Skeletal muscle satellite cell (primary cell): ENCODE measurements around the gene HTR4.

Experiments
- H3K27me3 ChIP-seq: 2 replicates; pipeline ENCODE4 v1.7.0; 2013; ENCODE audit warnings: low read length; ENCODE audit not compliant: control insufficient read depth, insufficient read depth
- H3K36me3 ChIP-seq: 2 replicates; pipeline ENCODE4 v1.7.0; 2013; ENCODE audit warnings: mild to moderate bottlenecking, control low read depth, low read length; ENCODE audit not compliant: insufficient read depth
- H3K4me1 ChIP-seq: 2 replicates; pipeline ENCODE4 v1.7.0; 2013; ENCODE audit warnings: low read length; ENCODE audit not compliant: control insufficient read depth, insufficient read depth
- H3K4me2 ChIP-seq: 2 replicates; pipeline ENCODE4 v1.7.0; 2013; ENCODE audit warnings: mild to moderate bottlenecking, low read length
- H3K4me3 ChIP-seq: 2 replicates; pipeline ENCODE4 v1.7.0; 2013; ENCODE audit warnings: low read length
- H3K9ac ChIP-seq: 2 replicates; pipeline ENCODE4 v1.7.0; 2013; ENCODE audit warnings: mild to moderate bottlenecking, low read depth, low read length, moderate library complexity
- H3K9me3 ChIP-seq: replicated peaks from 2 replicates; pipeline ENCODE4 v1.7.0; 2013; ENCODE audit warnings: mild to moderate bottlenecking, control low read depth, low read length

Gene HTR4

DNA sequence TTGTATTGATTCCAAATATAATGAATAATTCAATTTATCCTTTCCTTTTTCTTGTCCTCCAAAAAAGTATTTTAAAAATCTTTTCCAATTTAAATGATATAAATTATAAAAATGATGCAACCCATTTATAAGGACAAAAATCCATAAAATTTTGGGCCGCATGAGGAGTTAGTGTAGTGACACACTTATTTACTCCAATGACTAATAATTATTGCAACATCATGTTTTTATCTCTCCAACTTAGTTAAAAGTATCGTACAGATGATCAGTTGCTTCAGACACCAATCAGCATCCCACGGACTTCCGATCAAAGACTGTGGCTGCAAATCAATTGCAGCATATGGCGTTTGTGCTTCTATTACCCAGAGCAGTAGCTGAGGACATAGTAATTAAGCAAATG is 58.6 kb downstream of the HTR4 start:
- Histone ChIP-seq H3K27me3 (peaks cover 3% of the 10 kb centered on the region), H3K4me3 (no peak overlapping the region)

GRCh38 chr5:148586796-148587195 is 67.5 kb downstream of the HTR4 start:
- no peaks in the 10 kb centered on the region for H3K36me3 ChIP-seq
- H3K9ac ChIP-seq = no peak overlapping the region
- no peak overlapping the region for H3K4me2 ChIP-seq
- H3K4me3 ChIP-seq = no peak overlapping the region
- H3K9me3 ChIP-seq = no peaks in the 10 kb centered on the region
- H3K4me1 ChIP-seq = no peaks in the 10 kb centered on the region
- no peaks in the 10 kb centered on the region for H3K27me3 ChIP-seq

More for the DNA sequence above, 58.6 kb downstream of the HTR4 start:
- Histone ChIP-seq H3K9ac (no peak overlapping the region), H3K9me3 (no peaks in the 10 kb centered on the region), H3K36me3 (no peaks in the 10 kb centered on the region), H3K4me2 (no peak overlapping the region), H3K4me1 (no peaks in the 10 kb centered on the region)

DNA sequence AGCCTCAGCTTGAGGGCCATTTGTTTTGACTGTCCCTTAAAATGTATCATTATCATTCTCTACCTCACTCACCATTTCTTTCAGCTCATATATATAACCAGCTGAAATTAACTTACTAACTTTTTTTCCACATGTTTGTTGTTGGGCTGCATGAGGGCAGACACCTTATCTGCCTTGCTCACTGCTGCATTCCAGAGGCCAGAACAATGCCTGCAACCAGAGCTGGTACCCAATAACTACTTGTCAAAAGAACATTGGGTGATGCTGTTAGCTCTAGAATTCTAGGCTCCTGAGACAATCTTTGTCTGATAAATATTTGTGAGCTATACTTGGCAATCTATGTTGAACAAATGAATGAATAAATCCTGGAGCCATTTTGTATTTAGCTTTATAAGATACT is 68.3 kb downstream of the HTR4 start:
- H3K9ac ChIP-seq = no peak overlapping the region
- H3K4me3 ChIP-seq = no peak overlapping the region
- H3K4me2 ChIP-seq = no peak overlapping the region
- H3K9me3 ChIP-seq = no peaks in the 10 kb centered on the region
- no peaks in the 10 kb centered on the region for H3K27me3 ChIP-seq
- H3K36me3 ChIP-seq = no peaks in the 10 kb centered on the region
- H3K4me1 ChIP-seq = no peaks in the 10 kb centered on the region

DNA sequence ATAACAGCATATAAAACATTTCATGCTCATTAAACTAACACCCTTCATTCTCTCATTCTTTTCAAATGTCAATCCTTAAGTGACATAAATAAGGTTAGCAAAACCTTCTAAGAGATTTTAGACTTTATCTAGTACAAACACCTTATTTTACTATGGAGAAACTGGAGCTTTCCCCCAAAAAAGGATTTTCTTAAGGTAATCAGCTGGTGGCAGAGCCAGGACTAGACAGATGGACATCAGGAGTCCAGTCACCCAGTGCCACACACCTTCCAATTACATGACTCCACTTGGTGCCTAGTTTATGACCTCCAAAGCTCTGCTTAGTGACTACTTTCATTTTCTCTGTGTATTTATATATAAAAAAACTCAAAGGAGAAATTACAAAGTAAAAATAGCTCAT is 70.2 kb downstream of the HTR4 start:
- Histone ChIP-seq H3K4me3 (no peak overlapping the region), H3K36me3 (no peaks in the 10 kb centered on the region), H3K9me3 (no peaks in the 10 kb centered on the region), H3K9ac (no peak overlapping the region), H3K4me1 (no peaks in the 10 kb centered on the region), H3K4me2 (no peak overlapping the region), H3K27me3 (no peaks in the 10 kb centered on the region)

DNA sequence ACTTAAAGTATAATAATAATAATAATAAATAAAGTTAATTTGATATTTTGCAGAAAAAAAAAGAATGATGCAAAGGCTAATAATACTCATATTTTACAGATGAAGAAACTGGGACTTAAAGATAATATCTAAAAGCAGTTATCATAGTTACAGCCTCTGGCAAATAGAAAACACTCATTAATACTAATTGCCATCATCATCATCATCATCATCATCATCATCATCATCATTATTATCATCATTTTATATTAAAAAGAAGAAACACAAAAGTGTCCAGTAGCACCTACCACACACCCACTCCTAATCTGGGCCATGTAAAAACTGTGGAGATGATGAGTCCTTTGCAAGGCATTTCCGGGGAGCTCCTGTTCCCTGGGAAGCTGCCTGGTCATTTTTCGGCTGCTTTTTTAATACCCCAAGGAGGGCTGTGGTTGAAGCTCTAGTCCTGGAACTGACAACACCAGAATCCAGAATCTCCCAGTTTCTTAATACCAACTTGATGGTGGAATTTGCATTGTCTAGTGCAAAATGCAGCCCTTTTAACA is 70.8 kb downstream of the HTR4 start:
- Histone ChIP-seq H3K36me3 (no peaks in the 10 kb centered on the region), H3K9me3 (no peaks in the 10 kb centered on the region)

GRCh38 chr5:148574167-148574566 is 80.2 kb downstream of the HTR4 start:
- no peak overlapping the region for H3K4me3 ChIP-seq
- peaks cover 5% of the 10 kb centered on the region for H3K27me3 ChIP-seq
- H3K9me3 ChIP-seq = no peaks in the 10 kb centered on the region
- H3K4me2 ChIP-seq = no peak overlapping the region
- no peak overlapping the region for H3K9ac ChIP-seq
- H3K36me3 ChIP-seq = no peaks in the 10 kb centered on the region
- H3K4me1 ChIP-seq = no peaks in the 10 kb centered on the region

More for the DNA sequence above, 70.8 kb downstream of the HTR4 start:
- H3K4me1 ChIP-seq = no peaks in the 10 kb centered on the region
- no peak overlapping the region for H3K4me2 ChIP-seq
- no peaks in the 10 kb centered on the region for H3K27me3 ChIP-seq
- no peak overlapping the region for H3K4me3 ChIP-seq
- H3K9ac ChIP-seq = no peak overlapping the region

- no peaks in the 10 kb centered on the region for H3K36me3 ChIP-seq
- no peak overlapping the region for H3K4me3 ChIP-seq
- peaks cover 5% of the 10 kb centered on the region for H3K27me3 ChIP-seq
- H3K4me2 ChIP-seq = no peak overlapping the region
- H3K9me3 ChIP-seq = no peaks in the 10 kb centered on the region
- H3K4me1 ChIP-seq = no peaks in the 10 kb centered on the region
- no peak overlapping the region for H3K9ac ChIP-seq
These were observed 81.0 kb downstream of the HTR4 start for GRCh38 chr5:148573374-148573773.

- no peak overlapping the region for H3K9ac ChIP-seq
- no peak overlapping the region for H3K4me3 ChIP-seq
- H3K27me3 ChIP-seq = peaks cover 9% of the 10 kb centered on the region
- H3K4me1 ChIP-seq = no peaks in the 10 kb centered on the region
- no peaks in the 10 kb centered on the region for H3K36me3 ChIP-seq
- H3K9me3 ChIP-seq = no peaks in the 10 kb centered on the region
- H3K4me2 ChIP-seq = no peak overlapping the region
These were observed 84.4 kb downstream of the HTR4 start for GRCh38 chr5:148569948-148570347.

DNA sequence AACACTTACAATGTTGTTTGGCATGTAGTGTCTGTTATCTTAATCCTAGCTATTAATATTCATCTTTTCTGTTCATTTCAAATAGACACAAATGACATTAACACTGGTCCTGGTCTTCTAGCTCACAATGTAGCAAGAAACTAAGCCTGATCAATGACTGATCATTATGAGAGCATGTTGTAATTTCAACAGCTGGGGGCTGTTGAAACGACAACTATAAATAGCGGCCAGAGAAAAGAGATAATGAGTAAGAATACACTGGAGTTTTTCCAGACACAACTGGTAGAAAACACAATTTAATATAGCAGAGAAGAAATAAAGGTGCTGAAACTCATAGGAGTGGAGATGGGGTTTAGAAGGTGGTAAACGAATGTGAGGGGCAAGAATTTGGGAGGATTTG is 89.2 kb downstream of the HTR4 start:
- no peak overlapping the region for H3K4me3 ChIP-seq
- H3K4me2 ChIP-seq = no peak overlapping the region
- H3K9me3 ChIP-seq = no peaks in the 10 kb centered on the region
- H3K9ac ChIP-seq = no peak overlapping the region
- no peaks in the 10 kb centered on the region for H3K4me1 ChIP-seq
- H3K27me3 ChIP-seq = peaks cover 4% of the 10 kb centered on the region
- no peaks in the 10 kb centered on the region for H3K36me3 ChIP-seq

GRCh38 chr5:148563021-148563420 is 91.3 kb downstream of the HTR4 start:
- no peak overlapping the region for H3K9ac ChIP-seq
- no peaks in the 10 kb centered on the region for H3K9me3 ChIP-seq
- no peak overlapping the region for H3K4me2 ChIP-seq
- H3K27me3 ChIP-seq = peaks cover 4% of the 10 kb centered on the region
- no peaks in the 10 kb centered on the region for H3K36me3 ChIP-seq
- no peak overlapping the region for H3K4me3 ChIP-seq
- no peaks in the 10 kb centered on the region for H3K4me1 ChIP-seq

DNA sequence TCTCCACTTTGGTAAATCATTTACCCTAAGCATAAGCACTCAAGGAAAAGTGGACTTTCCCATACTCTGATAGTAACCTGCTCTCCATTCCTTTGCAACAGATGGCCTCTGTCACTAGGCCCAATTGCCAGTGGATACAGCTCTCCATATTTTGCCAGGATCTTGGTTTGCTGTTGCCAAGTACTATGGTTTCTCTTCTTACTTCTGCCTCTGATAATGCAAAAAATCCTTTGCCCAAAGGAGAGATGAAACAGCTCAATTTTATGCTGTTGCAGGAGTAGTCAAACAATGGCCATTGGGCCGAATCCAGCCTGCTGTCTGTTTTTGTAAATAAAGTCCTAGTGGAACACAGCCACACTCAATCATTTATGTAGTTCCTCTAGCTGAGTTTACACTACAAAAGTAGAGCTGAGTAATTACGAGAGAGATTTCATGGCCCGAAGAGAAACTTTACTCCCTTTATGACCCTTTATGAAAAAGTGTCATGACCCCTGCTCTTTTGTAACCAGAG is 92.5 kb downstream of the HTR4 start:
- H3K9me3 ChIP-seq = no peaks in the 10 kb centered on the region
- H3K4me1 ChIP-seq = no peaks in the 10 kb centered on the region
- no peak overlapping the region for H3K9ac ChIP-seq
- H3K4me3 ChIP-seq = no peak overlapping the region
- no peaks in the 10 kb centered on the region for H3K27me3 ChIP-seq
- no peak overlapping the region for H3K4me2 ChIP-seq
- no peaks in the 10 kb centered on the region for H3K36me3 ChIP-seq

DNA sequence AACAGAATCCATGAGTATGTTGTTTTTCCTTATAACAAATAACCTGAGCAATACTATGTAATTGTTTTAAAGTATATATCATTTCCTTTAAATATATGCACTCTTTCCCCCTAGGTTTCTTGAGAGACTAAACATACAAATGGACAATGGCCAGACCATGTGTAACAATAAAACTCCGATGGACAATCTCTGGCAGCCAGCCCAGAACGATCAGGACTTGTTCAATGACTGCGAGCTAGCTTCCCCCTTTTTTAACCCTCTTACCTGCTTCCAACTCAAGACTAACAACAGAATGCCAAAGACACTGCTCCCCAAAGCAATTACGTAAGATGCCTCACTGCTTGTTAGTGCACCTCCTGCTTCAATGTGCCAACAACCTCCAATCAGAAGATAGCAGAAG is 94.9 kb downstream of the HTR4 start:
- Histone ChIP-seq H3K27me3 (no peaks in the 10 kb centered on the region), H3K9me3 (no peaks in the 10 kb centered on the region), H3K4me1 (no peaks in the 10 kb centered on the region), H3K4me2 (no peak overlapping the region), H3K36me3 (no peaks in the 10 kb centered on the region), H3K4me3 (no peak overlapping the region), H3K9ac (no peak overlapping the region)
